ENCODE measurements around the gene ACSF3.

ACSF3 gene

DNA sequence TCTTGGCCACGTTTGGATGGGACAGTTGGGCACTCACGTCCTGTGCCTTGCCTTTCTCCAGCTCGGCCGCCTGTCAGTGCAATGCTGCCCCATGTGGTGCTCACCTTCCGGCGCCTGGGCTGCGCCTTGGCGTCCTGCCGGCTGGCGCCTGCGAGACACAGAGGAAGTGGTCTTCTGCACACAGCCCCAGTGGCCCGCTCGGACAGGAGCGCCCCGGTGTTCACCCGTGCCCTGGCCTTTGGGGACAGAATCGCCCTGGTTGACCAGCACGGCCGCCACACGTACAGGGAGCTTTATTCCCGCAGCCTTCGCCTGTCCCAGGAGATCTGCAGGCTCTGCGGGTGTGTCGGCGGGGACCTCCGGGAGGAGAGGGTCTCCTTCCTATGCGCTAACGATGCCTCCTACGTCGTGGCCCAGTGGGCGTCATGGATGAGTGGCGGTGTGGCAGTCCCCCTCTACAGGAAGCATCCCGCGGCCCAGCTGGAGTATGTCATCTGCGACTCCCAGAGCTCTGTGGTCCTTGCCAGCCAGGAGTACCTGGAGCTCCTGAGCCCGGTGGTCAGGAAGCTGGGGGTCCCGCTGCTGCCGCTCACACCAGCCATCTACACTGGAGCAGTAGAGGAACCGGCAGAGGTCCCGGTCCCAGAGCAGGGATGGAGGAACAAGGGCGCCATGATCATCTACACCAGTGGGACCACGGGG is 7.1 kb downstream of the ACSF3 start:
- TF ChIP-seq CTCF (conservative IDR thresholded peaks at IDR 0.05; ENCODE audit: low read depth, low read length): no peak
- DNase-seq (ENCODE audit: low read depth): no peak
- H3K4me3 ChIP-seq (ENCODE audit: low read depth, low read length): no peak overlapping the region

DNA sequence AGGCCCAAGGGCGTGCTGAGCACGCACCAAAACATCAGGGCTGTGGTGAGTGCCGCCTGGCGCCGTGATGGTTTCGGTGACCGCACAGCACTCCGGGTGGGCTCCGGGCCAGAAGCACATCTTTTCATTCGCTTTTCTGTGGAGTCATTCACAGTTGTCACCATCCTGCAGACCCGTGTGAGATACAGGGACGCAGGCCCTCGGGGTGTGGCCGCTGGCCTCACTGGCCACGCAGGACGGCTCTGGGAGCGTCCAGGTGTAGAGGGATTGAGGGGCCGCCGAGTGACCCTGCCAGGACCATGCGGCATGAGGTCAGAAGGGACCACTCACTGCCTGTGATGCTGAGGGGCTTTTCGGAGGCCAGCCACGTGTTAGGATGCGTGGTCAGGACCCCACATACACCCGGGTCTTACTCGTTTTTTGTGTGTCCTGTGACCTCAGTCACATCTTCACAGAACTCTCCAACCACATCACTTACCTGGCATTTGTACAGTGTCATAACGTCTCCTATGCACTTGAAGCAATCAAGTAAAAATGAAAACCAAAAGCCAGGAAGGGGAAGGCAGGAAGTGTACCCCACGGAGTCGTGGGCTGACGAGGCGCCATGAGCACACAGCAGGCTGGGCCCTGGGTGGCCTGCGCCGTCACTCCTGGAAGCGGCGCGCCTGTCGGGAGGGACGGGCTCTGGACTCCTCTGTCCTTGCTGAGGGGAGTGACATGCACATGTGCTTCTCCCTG is 7.8 kb downstream of the ACSF3 start:
- TF ChIP-seq CTCF (conservative IDR thresholded peaks at IDR 0.05; ENCODE audit: low read depth, low read length): no peak

GRCh38 chr16:89102041-89102471 is 8.4 kb downstream of the ACSF3 start:
- no peak for DNase-seq (ENCODE audit: low read depth)
- no peak overlapping the region for H3K4me3 ChIP-seq (ENCODE audit: low read depth, low read length)
- no peak for TF ChIP-seq CTCF (conservative IDR thresholded peaks at IDR 0.05; ENCODE audit: low read depth, low read length)

More for the DNA sequence above, 7.8 kb downstream of the ACSF3 start:
- no peak for DNase-seq (ENCODE audit: low read depth)
- H3K4me3 ChIP-seq (ENCODE audit: low read depth, low read length): no peak overlapping the region

DNA sequence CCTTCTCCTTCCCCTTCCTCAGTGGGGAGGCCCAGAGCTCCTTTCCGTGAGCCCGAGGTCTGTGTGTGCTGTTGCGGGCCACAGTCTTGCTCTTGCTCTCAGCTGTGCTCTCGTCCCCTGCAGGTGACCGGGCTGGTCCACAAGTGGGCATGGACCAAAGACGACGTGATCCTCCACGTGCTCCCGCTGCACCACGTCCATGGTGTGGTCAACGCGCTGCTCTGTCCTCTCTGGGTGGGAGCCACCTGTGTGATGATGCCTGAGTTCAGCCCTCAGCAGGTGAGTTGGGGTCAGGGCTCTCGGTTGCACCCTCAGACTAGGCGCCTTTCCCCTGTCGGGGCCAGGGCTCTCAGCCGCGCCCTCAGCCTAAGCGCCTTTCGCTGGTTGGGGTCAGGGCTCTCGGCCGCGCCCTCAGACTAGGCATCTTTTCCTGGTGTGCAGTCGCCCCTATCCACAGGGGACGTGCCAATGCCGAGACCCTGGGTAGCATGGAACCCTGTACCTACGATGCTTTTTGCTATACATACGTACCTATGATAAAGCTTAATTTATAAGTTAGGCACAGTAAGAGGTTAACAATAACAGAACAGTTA is 8.9 kb downstream of the ACSF3 start:
- TF ChIP-seq CTCF (conservative IDR thresholded peaks at IDR 0.05; ENCODE audit: low read depth, low read length): no peak
- no peak for DNase-seq (ENCODE audit: low read depth)
- no peak overlapping the region for H3K4me3 ChIP-seq (ENCODE audit: low read depth, low read length)

GRCh38 chr16:89103156-89103555 is 9.5 kb downstream of the ACSF3 start:
- H3K4me3 ChIP-seq (ENCODE audit: low read depth, low read length): no peak overlapping the region
- no peak for TF ChIP-seq CTCF (conservative IDR thresholded peaks at IDR 0.05; ENCODE audit: low read depth, low read length)
- no peak for DNase-seq (ENCODE audit: low read depth)

GRCh38 chr16:89103781-89104180 is 10.1 kb downstream of the ACSF3 start:
- no peak for DNase-seq (ENCODE audit: low read depth)
- no peak overlapping the region for H3K4me3 ChIP-seq (ENCODE audit: low read depth, low read length)
- TF ChIP-seq CTCF (conservative IDR thresholded peaks at IDR 0.05; ENCODE audit: low read depth, low read length): no peak
